ENCODE measurements around the gene CYP4F8.
A peak's percentile ranks its signal among the peaks of the same experiment; 100 is the strongest.

CYP4F8 gene

GRCh38 chr19:15616627-15617270 is 1.7 kb downstream of the CYP4F8 start:
- DNase-seq, result no peak

- no peak for DNase-seq
Observed at GRCh38 chr19:15618321-15618720, 3.3 kb downstream of the CYP4F8 start.

GRCh38 chr19:15621801-15622200 is 6.8 kb downstream of the CYP4F8 start:
- no peak for DNase-seq

- no peak for DNase-seq
Observed at GRCh38 chr19:15622991-15623390, 8.0 kb downstream of the CYP4F8 start.

- no peak for DNase-seq
Observed at GRCh38 chr19:15623711-15624318, 8.8 kb downstream of the CYP4F8 start.

- no peak for DNase-seq
Observed at GRCh38 chr19:15628236-15629002, 13.4 kb downstream of the CYP4F8 start.

GRCh38 chr19:15629003-15629880 is 14.2 kb downstream of the CYP4F8 start:
- DNase-seq, result peak; percentile 57

GRCh38 chr19:15631817-15632216 is 16.8 kb downstream of the CYP4F8 start:
- DNase-seq, result no peak

GRCh38 chr19:15633082-15633835 is 18.2 kb downstream of the CYP4F8 start:
- no peak for DNase-seq

GRCh38 chr19:15634105-15634504 is 19.1 kb downstream of the CYP4F8 start:
- DNase-seq, result no peak

GRCh38 chr19:15635016-15635805 is 20.2 kb downstream of the CYP4F8 start:
- DNase-seq, result no peak

GRCh38 chr19:15636026-15636425 is 21.0 kb downstream of the CYP4F8 start:
- DNase-seq, result peak; percentile 43

- DNase-seq, result no peak
Observed at GRCh38 chr19:15639596-15639995, 24.6 kb downstream of the CYP4F8 start.

GRCh38 chr19:15640294-15640903 is 25.4 kb downstream of the CYP4F8 start, which contains the start of gene CYP4F3:
Gene CYP4F3 (plus strand): TSS chr19:15640897. CDS start chr19:15641416, 519 bp downstream.
- no peak for DNase-seq

- DNase-seq, result no peak
Observed at GRCh38 chr19:15640904-15641597, 26.0 kb downstream of the CYP4F8 start.

- DNase-seq, result no peak
Observed at GRCh38 chr19:15641901-15642491, 27.0 kb downstream of the CYP4F8 start.

GRCh38 chr19:15642807-15643206 is 27.8 kb downstream of the CYP4F8 start:
- DNase-seq, result no peak

GRCh38 chr19:15643387-15643786 is 28.4 kb downstream of the CYP4F8 start:
- no peak for DNase-seq

- DNase-seq, result no peak
Observed at GRCh38 chr19:15644066-15644741, 29.2 kb downstream of the CYP4F8 start.
